CD4-positive, alpha-beta T cell treated with Interleukin-6 for 4 hours (primary cell): ENCODE data around the gene DBI.
"Not testable (repeated sequence)": the region's sequence is repeated elsewhere in the genome, so short reads cannot be mapped to it uniquely, and the experiment has no call there.

Source experiments
- DNase-seq: peaks from one replicate; pipeline ENCODE4 v3.0.0-alpha.2; 2020; ENCODE audit warnings: mixed read lengths

Gene DBI

DNA sequence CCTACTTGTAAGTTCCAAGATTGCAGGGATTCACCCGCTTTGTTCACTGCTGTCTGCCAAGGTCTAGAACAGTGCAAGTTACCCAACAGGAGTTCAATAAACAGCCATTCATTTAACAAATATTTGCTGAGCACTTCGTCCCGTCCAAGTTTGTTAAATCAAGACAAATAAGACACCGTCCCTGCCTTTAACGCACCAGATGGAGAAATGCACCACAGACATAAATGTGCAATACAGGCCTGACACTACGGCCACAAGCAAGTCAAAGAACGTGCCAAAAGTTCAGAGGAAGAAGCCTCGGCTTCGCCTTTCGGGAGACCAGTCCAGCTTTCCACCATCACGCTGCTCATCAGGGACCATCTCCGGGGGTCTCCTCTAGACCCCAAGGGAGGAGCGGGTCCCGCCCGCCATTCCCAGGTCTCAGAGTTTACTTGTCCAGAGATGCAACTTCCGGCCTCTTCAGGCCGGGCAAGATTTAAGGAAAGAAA lies 572 bp upstream of the DBI start:
- no peak for DNase-seq

DNA sequence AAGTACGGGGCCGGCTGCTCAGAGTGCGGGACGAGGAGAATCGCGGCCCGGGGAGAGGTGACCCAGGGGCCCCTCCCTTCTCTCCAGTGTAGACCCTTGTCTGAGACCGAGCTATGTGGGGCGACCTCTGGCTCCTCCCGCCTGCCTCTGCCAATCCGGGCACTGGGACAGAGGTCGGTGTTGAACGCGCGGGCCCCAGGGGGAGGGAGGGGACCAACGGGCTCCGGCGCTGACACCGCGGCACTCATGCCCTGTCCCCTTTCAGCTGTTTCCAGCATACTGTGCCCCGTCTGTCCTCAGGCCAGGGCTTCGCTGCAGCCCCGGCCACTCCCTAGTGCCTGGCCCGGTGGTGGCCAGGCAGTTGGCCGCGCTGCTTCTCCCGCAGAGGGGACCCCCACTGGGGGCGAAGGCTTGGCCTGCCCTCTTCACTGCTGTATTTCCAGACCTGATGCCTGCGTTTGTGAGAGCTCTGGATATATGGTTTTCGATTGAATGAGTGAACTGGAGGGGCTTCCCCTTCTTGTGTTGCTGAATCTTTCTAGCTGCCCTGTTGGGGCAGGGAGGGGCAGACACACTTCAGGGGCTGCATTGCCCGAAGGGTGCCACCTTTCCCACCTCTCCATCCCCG lies 809 bp downstream of the DBI start:
- DNase-seq: peak; percentile 49

DNA sequence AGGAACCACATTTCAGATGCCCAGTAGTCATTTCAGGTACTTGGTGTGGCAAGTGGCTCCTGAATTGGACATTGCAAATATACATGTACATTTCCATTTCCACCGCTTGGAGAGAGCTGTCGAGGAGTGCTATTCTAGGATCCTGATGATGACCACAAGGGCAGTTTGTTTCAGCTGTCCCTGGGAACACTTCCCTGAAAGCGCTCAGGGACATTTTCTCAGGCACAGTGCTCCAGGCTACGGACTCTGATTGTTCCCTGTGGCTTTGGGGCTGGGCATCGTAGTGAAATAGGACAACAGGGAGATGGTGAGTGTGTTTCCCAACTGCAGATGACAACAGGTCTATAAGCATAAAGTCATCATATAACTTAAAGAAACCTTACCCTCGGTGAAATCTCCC lies 3.1 kb downstream of the DBI start:
- DNase-seq: no peak

DNA sequence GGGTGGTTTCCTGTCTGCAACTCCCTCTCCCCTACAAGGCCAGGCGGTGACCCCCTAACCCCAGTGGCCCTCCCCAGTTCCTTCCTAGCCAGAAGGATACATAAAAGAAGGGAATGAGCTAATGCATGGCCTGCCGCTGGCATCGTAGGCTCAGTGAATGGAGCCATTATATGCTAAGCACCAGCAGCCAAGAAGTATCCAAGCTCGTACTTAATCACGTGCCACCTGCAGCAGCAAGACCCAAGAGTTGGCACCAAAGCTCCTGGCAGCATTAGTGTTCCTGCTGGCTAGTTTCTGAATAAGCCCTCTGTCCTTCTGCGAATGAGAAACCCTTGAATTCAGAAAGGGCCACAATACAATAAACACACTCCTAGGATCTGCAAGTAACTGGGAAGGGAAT lies 4.3 kb downstream of the DBI start:
- DNase-seq: no peak

DNA sequence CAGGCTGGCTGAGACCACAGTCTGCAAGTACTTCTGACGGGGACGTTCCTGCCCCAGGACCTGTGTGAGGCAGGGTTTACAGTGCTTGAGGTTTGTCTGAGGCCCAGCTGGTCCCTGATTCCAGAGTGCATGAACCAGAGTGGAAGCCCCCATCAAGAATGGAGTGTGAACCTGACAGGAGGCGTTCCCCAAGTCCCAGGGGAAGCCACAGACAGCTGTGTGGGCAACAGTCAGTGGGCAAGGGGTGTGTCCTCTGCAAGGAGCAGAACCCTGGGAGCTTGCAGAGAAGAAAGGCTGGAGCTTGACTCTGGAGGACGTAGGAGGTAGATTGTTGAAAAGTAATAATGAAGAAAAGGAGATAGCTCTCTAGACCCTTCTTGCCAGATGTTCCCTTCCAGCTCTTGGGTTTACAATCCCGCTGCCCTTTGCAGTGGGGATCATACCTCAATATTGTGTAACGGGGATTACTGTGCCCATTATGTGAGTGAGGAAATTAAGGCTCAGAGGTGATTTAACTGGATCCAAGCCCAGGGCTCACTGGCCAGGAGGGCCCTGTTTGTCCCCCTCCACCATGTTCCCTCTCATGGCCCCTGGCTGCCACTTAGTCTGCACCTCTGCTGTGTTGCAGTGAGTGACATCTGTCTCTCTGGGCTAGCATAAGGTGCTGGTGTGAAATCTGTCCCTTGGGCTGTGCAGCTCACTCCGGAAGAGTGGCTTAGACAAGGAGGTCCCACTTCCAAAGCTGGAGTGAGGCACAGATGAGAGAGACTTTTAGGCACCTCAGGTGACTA lies 6.2 kb downstream of the DBI start:
- no peak for DNase-seq

DNA sequence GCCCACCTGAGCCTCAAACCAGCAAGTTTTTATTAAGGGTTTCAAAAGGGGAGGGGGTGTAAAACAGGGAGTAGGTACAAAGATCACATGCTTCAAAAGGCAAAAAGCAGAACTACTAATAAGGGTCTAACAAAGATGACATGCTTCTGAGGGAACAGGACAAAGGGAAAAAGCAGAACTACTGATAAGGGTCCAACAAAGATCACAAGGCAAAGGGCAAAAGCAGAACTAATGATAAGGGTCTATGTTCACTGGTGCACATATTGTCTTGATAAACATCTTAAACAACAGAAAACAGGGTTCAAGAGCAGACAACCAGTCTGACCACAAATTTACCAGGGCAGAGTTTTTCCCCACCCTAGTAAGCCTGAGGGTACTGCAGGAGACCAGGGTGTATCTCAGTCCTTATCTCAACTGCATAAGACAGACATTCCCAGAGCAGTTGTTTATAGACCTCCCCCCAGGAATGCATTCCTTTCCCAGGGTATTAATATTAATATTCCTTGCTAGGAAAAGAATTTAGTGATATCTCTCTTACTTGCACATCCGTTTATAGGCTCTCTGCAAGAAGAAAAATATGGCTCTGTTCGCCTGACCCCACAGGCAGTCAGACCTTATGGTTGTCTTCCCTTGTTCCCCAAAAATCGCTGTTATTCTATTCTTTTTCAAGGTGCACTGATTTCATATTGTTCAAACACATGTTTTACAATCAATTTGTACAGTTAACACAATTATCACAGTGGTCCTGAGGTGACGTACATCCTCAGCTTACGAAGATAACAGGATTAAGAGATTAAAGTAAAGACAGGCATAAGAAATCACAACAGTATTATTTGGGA lies 7.3 kb downstream of the DBI start:
- not testable (repeated sequence) for DNase-seq

DNA sequence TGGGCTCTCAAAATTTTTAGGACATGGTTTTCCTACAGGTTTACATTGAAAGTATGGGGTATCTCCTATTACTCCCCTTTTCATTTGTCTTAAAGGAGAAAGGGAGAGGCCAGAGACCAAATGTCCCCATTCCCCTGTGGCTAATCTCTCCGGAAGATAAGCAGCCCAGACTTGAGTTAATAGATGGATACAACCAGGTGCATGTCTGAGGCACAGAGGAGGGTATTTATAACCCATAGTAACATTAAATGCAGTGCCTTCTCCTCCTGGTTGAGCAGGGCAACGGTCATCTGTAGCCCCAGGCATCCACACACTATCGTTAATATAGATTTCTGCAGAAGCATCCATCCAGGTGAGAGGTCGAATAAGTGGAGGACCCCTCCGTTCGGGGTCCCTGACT lies 9.6 kb downstream of the DBI start:
- not testable (repeated sequence) for DNase-seq

DNA sequence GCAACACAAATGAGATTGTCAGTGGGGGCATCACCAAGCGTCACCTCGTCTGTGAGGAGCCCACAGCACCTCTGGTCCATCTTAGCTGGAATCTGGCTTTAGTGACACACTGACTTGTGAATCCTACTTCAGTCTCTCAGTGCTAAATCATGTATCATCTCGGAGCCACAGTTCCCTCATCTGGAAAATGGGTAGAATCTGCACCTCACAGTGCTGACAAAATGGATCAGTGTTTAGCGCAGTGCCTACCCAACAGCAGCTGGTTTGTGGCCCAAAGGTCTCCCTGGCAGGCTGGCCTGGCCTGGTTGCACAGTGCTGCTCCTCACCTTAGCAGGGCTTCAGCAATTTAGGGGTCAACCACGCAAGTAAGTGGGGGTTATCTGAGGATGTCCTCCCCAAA lies 10.0 kb downstream of the DBI start:
- no peak for DNase-seq

DNA sequence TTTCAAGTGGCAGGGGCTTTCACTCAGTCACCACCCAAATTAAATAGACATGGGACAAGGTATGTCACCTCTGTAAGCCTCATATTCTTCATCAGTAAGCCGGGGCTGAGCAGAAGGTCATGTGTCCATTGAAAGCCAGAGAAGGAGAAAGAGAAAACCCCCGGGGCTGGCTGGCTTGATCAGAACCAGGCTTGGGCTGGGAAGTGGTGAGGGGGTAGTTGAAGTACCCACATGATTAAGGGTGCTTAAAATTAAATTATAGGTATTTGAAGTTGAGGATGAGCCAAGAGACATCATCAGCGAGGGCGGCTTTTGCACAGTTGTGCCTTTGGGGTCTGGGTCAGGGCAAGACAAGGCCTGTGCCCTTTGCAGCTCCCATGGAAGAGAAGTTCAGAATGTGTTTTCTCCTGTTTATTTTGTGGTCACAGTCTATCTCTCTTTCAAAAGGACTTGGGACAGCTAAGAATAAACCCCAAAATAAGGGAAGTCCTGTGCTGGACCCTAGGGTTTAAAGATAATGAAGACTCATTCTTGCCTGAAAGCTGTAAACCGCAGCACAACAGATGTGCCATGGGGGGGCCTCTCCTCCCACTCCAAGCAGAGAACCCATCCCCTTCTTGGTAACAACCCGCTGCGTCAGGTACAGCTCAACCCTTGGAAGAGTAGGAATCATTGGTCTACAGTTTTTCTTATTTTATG lies 10.7 kb downstream of the DBI start:
- no peak for DNase-seq

DNA sequence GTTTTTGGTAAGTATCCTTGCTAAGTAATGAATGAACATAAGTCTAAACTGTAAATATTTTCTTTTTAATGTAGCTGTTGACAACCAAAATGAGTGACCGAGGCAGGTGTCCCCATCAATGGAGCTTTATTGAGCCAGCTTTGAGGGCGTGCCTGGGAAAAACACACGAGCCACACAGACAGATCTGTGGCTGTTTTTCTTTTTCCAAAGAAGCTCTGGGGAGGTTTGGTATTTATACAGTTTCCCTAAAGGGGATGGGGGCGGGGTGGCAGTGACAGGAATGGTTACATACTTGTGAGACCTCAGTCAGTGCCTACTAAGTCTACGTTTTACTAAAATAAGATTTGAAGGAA lies 11.2 kb downstream of the DBI start:
- DNase-seq: no peak

DNA sequence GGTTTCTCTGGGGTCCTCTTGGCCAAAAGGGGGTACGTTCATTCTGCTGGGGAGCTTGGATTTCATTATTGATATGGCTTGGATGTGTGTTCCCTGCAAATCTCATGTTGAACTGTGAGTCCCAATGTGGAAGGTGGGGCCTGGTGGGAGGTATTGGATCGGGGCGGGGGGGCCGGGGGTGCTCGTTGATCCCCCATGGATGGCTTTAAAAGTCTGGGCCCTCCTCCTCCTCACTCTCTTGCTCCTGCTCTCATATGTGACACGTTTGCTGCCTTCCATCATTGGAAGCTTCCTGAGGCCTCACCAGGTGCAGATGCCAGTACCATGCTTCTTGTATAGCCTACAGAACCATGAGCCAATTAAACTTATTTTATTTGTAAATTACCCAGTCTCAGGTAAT lies 11.8 kb downstream of the DBI start:
- DNase-seq: no peak

DNA sequence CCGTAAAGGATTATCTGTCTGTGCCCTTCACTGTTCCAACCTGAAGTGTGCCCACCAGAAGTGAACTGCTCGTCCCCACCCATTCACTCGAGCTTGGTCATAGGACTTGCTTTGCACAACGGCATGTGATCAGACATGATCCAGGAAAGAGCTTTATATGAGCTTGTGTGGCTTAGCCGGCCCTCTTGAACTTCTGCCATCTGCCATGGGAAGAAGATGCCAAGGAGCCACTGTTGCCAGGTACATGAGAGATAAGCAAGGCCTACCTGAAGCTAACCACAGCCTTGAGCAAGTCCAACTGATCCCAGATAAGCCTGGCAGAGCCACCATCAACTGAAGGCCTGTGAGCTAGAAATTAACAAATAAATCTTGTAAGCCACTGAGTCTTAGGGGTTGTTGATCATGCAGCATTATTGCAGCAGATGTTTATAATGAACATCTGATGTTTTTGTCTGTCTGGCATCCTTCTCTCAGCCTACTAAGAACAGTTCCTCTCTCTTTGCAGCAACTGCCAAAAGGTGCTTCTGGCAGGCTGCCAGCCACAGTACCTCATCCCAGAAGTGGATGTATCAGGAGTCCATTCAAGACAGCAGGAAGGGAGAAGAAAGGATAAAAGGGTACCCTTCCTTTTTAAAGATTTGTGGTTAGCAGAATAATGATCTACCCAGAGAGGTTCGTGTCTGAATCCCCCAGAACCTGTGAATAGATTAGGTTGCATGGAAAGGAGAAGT lies 16.8 kb downstream of the DBI start:
- DNase-seq: no peak

DNA sequence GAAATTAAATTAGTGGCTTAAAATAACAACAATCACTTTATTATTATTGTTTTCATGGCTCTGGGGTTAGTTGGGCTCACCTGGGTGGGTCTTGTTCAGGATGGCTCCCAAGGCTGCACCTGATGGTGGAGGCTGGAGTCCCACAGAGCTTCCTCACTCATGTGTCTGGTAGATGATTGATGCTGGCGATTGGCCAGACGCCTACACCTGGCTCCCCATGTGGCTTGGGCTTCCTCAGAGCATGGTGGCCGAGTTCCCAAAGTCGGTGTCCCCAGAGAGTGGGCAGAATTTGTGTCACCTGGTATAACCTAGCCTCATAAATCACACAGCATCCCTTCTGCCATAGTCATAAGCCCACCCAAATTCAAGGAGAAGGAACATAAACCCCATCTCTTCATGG lies 18.2 kb downstream of the DBI start:
- DNase-seq: no peak

DNA sequence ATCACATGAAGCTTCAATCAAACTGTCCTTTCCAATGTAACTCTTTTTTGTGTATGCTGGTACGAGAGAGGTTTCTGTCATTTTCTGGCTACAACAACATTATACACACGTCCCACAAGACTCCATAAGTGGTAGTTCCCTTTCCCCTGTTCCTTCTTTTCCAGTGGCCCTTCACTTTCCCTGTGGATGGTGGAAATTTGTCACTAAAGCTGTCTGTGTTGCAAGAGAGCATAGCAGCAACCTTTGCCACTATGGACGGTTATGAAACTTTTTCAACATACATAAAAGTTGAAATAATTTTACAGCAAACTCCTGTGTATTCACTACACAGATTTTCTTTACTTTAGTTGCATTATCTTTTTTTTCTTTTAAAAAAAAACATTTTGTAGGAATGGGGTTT lies 18.7 kb downstream of the DBI start:
- no peak for DNase-seq

DNA sequence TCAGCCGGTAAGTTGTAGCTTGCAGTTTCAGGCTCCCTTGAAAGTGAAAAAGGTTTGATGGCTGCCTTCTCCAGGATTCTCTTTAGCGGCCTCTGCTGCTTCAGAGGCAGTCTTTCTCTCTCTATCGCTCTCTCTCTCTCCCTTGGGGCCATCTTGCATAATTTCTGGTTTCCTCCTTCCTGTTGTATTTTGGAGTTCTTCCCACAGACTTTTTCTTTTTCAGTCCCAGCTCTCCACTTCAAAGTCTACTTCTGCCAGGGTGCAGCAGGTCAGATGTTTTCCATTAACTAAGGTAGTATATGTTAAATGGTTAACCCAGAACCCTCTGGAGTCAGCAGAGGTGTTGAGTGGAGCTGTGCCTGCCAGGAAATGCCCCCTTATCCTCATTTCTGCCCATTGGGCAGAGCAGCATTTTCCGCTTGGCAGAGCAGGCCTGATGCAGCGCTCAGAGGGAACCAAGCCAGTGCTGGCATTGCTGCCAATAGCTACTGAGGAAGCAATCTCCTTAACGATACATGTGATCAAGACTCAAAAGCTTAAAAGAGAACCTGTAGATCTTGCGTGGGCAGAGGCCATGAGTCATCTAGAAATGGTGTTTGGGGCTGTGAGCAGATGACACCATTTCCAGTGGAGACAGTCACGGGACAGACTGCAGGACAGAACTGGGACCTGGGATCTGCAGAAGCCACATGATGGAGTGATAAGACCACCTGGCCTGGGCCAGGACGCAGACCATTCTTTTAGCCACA lies 20.8 kb downstream of the DBI start:
- no peak for DNase-seq

DNA sequence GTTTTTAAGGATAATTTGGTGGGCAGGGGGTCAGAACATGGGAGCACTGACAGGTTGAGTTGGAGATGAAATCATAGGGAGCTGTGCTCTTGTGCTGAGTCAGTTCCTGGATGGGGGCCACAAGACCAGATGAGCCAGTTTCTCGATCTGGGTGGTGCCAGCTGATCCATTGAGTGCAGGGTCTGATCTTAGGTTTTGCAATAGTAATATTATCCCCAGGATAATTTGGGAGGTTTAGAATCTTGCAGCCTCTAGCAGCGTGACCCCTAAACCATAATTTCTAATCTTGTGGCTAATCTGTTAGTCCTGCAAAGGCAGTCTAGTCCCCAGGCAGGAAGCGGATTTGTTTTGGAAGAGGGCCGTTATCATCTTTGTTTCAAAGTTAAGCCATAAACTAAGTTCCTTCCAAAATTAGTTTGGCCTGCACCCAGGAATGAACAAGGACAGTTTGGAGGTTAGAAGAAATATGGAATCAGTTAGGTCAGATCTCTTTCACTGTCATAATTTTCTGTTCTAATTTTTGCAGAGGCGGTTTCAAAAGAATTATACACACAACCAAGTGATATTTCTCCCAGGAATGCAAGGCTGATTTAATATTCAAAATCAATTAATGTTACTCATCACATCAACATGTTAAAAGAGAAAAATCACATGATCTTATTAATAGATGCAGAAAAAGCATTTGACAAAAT lies 23.0 kb downstream of the DBI start:
- no peak for DNase-seq

DNA sequence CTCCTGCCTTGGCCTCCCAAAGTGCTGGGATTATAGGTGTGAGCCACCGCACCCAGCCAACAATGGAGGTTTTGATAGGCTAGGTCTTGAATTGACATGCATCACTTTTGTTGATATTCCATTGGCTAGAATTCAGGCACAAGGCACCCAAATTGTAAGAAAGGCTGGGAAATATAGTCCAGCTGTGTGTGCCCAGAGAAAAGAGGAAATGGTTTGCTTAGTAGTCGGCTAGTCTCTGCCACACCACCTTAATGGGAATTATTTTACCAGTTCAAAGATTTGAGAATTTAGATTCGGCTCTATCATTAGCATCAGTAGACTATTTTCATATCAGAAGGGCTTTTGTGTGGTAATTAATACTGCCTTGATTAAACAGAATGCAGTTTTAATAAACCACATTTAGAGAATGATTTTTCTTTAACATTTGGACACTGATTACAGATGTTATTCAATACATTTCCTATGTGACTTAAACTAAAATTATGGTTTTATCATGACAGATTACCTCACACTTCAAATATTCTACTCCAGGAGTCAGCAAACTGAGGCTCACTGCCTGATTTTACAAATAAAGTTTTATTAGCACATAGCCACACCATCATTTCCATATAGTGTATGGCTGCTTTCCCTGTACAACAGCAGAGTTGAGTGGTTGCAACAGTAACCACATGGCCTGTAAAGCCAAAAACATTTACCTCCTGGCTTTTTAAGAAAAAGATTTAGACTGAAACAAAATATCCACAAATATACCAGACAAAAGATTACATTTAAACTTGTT lies 27.4 kb downstream of the DBI start:
- DNase-seq: no peak

DNA sequence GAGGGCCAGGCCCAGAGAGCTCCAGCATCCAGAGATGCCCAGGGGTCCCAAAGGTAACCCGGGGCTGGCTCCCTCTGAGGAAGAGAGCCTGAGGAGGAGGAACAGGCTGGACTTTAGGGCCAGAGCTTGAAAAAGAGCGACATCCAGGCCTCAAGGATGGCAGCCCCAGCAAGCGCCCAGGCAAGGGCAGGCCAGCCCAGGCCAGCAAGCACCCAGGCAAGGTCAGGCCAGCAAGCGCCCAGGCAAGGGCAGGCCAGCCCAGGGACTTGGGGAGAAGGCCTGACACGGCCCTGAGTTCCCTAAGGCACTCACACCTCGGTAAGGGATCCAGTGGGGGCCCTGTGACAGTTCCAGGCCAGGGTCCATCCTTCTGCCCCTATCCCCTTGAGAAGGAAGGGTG lies 30.4 kb downstream of the DBI start:
- no peak for DNase-seq

DNA sequence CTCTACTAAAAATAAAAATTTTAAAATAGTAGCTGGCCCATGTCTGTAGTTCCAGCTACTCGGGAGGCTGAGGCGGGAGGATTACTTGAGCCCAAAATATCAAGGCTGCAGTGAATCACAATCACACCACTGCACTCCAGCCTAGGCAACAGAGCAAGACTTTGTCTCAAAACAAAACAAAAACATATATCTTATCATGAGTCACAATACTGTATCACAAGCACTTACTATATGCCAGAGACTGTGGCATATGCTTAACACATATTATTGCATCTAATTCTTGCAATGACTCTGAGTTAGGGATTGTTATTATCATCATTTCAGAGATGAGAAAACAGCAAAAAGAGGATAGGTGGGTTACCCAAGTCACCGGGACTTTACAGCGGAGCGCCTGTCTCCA lies 35.3 kb downstream of the DBI start:
- no peak for DNase-seq
